ENCODE data around the gene CAP2.

Gene CAP2

GRCh38 chr6:17355404-17355774, 38.0 kb upstream of the CAP2 start:
- no peak for DNase-seq (ENCODE audit: low read depth)
- TF ChIP-seq CTCF (conservative IDR thresholded peaks at IDR 0.05; ENCODE audit: low read length): no peak
- H3K4me3 ChIP-seq (ENCODE audit: low read length): no peak overlapping the region

GRCh38 chr6:17358515-17358914, 34.9 kb upstream of the CAP2 start:
- no peak overlapping the region for H3K4me3 ChIP-seq (ENCODE audit: low read length)
- TF ChIP-seq CTCF (conservative IDR thresholded peaks at IDR 0.05; ENCODE audit: low read length): no peak
- no peak for DNase-seq (ENCODE audit: low read depth)

GRCh38 chr6:17360564-17360963, 32.8 kb upstream of the CAP2 start:
- DNase-seq (ENCODE audit: low read depth): no peak
- no peak overlapping the region for H3K4me3 ChIP-seq (ENCODE audit: low read length)
- TF ChIP-seq CTCF (conservative IDR thresholded peaks at IDR 0.05; ENCODE audit: low read length): no peak

- DNase-seq (ENCODE audit: low read depth): no peak
- TF ChIP-seq CTCF (conservative IDR thresholded peaks at IDR 0.05; ENCODE audit: low read length): no peak
- no peak overlapping the region for H3K4me3 ChIP-seq (ENCODE audit: low read length)
These were observed 32.4 kb upstream of the CAP2 start for GRCh38 chr6:17361013-17361412.

- H3K4me3 ChIP-seq (ENCODE audit: low read length): no peak overlapping the region
- TF ChIP-seq CTCF (conservative IDR thresholded peaks at IDR 0.05; ENCODE audit: low read length): no peak
- no peak for DNase-seq (ENCODE audit: low read depth)
These were observed 27.4 kb upstream of the CAP2 start for GRCh38 chr6:17365961-17366360.

- TF ChIP-seq CTCF (conservative IDR thresholded peaks at IDR 0.05; ENCODE audit: low read length): no peak
- DNase-seq (ENCODE audit: low read depth): no peak
- no peak overlapping the region for H3K4me3 ChIP-seq (ENCODE audit: low read length)
These were observed 25.5 kb upstream of the CAP2 start for GRCh38 chr6:17367868-17368267.

GRCh38 chr6:17381424-17382147, 11.8 kb upstream of the CAP2 start:
- H3K4me3 ChIP-seq (ENCODE audit: low read length): no peak overlapping the region
- no peak for TF ChIP-seq CTCF (conservative IDR thresholded peaks at IDR 0.05; ENCODE audit: low read length)
- peak; percentile 83 for DNase-seq (ENCODE audit: low read depth)

All from AG10803 (cell line).